ENCODE results near the gene RBFOX2. TPM values are rescaled to one million over a fixed set of nuclear protein-coding genes. Genes with fewer than 3 reads are reported as not detected.

RBFOX2 gene
- total RNA-seq, 2 experiments from 2014 or later, result 1.9 to 2.4 TPM

GRCh38 chr22:35775339-35775738 is 253.3 kb downstream of the RBFOX2 start:
- Mint-ChIP-seq H3K27me3 (no peaks in the 10 kb centered on the region), H3K36me3 (ENCODE audit: low read depth) (no peaks in the 10 kb centered on the region), H3K4me3 (no peak overlapping the region), H3K27ac (no peak overlapping the region), H3K4me1 (ENCODE audit: low read depth) (no peaks in the 10 kb centered on the region), H3K9me3 (no peaks in the 10 kb centered on the region)
- no peak overlapping the region for H3K27ac ChIP-seq (ENCODE audit: low read depth in 1 of 2, low read length in 2 of 2)
- no peaks in the 10 kb centered on the region for H3K4me1 ChIP-seq (ENCODE audit: insufficient read depth, low read length)
- intact Hi-C loops (cut with DNase I, micrococcal nuclease), result no loop called here
- no peaks in the 10 kb centered on the region for H3K27me3 ChIP-seq (ENCODE audit: control insufficient read depth in 1 of 2, insufficient read depth in 2 of 2, low read length in 2 of 2)
- no peaks in the 10 kb centered on the region for H3K9me3 ChIP-seq (ENCODE audit: control insufficient read depth in 1 of 2, insufficient read depth in 1 of 2, low read length in 2 of 2)
- ChIA-PET CTCF (interaction anchor here (0.6 kb wide), 1 partner anchor 39 kb away, joined by 3 read pairs; no protein-coding TSS in a partner anchor), POLR2A (no interaction called here)
- H3K4me3 ChIP-seq (ENCODE audit: low read length), result no peak overlapping the region
- no peak for TF ChIP-seq CTCF (IDR thresholded peaks at IDR 0.05)
- no peaks in the 10 kb centered on the region for H3K36me3 ChIP-seq (ENCODE audit: insufficient read depth, low read length)
- DNase-seq (no peak), ATAC-seq (ENCODE audit: poor library complexity) (no peak)

- H3K4me3 Mint-ChIP-seq, result no peak overlapping the region
- no peaks in the 10 kb centered on the region for H3K36me3 Mint-ChIP-seq (ENCODE audit: low read depth)
- no peaks in the 10 kb centered on the region for H3K36me3 ChIP-seq (ENCODE audit: insufficient read depth, low read length)
- intact Hi-C loops (cut with DNase I, micrococcal nuclease), result loop anchor here in 1 of 2 experiments (10.0 kb wide), 1 partner anchor 145 kb away; no protein-coding TSS in a partner anchor
- H3K27me3 ChIP-seq (ENCODE audit: control insufficient read depth in 1 of 2, insufficient read depth in 2 of 2, low read length in 2 of 2), result no peaks in the 10 kb centered on the region
- ChIA-PET POLR2A (no interaction called here), CTCF (no interaction called here)
- no peaks in the 10 kb centered on the region for H3K4me1 ChIP-seq (ENCODE audit: insufficient read depth, low read length)
- no peaks in the 10 kb centered on the region for H3K4me1 Mint-ChIP-seq (ENCODE audit: low read depth)
- no peaks in the 10 kb centered on the region for H3K9me3 Mint-ChIP-seq
- H3K4me3 ChIP-seq (ENCODE audit: low read length), result no peak overlapping the region
- no peak for ATAC-seq (ENCODE audit: poor library complexity)
- H3K27me3 Mint-ChIP-seq, result no peaks in the 10 kb centered on the region
- H3K27ac Mint-ChIP-seq, result no peak overlapping the region
- no peak overlapping the region for H3K27ac ChIP-seq (ENCODE audit: low read depth in 1 of 2, low read length in 2 of 2)
- DNase-seq, result no peak
- H3K9me3 ChIP-seq (ENCODE audit: control insufficient read depth in 1 of 2, insufficient read depth in 1 of 2, low read length in 2 of 2), result no peaks in the 10 kb centered on the region
- no peak for TF ChIP-seq CTCF (IDR thresholded peaks at IDR 0.05)
Measured at GRCh38 chr22:35769974-35770373, 258.6 kb downstream of the RBFOX2 start.

GRCh38 chr22:35766654-35767580 is 261.7 kb downstream of the RBFOX2 start:
- no peak for DNase-seq
- H3K36me3 Mint-ChIP-seq (ENCODE audit: low read depth), result no peaks in the 10 kb centered on the region
- ChIA-PET POLR2A (no interaction called here), CTCF (no interaction called here)
- no peaks in the 10 kb centered on the region for H3K27me3 Mint-ChIP-seq
- Histone ChIP-seq H3K9me3 (ENCODE audit: control insufficient read depth in 1 of 2, insufficient read depth in 1 of 2, low read length in 2 of 2) (no peaks in the 10 kb centered on the region), H3K4me1 (ENCODE audit: insufficient read depth, low read length) (no peaks in the 10 kb centered on the region), H3K27ac (ENCODE audit: low read depth in 1 of 2, low read length in 2 of 2) (no peak overlapping the region), H3K36me3 (ENCODE audit: insufficient read depth, low read length) (no peaks in the 10 kb centered on the region), H3K27me3 (ENCODE audit: control insufficient read depth in 1 of 2, insufficient read depth in 2 of 2, low read length in 2 of 2) (no peaks in the 10 kb centered on the region), H3K4me3 (ENCODE audit: low read length) (no peak overlapping the region)
- H3K4me3 Mint-ChIP-seq, result no peak overlapping the region
- TF ChIP-seq CTCF (IDR thresholded peaks at IDR 0.05), result no peak
- no peaks in the 10 kb centered on the region for H3K4me1 Mint-ChIP-seq (ENCODE audit: low read depth)
- ATAC-seq (ENCODE audit: poor library complexity), result no peak
- intact Hi-C loops (cut with DNase I, micrococcal nuclease), result loop anchor here in 1 of 2 experiments (10.0 kb wide), 1 partner anchor 148 kb away; no protein-coding TSS in a partner anchor
- H3K9me3 Mint-ChIP-seq, result no peaks in the 10 kb centered on the region
- H3K27ac Mint-ChIP-seq, result no peak overlapping the region
